ENCODE measurements around the gene PODXL2. TPM values are rescaled to one million over a fixed set of nuclear protein-coding genes. Genes with fewer than 3 reads are reported as not detected.

The PODXL2 gene
- total RNA-seq = 0.65 and 0.85 TPM in 2 replicates

GRCh38 chr3:127628788-127629466 lies at the start of gene PODXL2:
PODXL2 (plus strand) TSS chr3:127629185; CDS start chr3:127629220, 35 bp downstream.

GRCh38 chr3:127590593-127591465 lies 38.2 kb upstream of the PODXL2 start, which contains the start of gene TPRA1:
TPRA1 (minus strand) TSS chr3:127590733; CDS start chr3:127580146, 10,587 bp downstream.

GRCh38 chr3:127672429-127673190 lies 43.6 kb downstream of the PODXL2 start, which contains the start of gene ABTB1:
ABTB1 (plus strand) TSS chr3:127672952; CDS start chr3:127673026, 74 bp downstream.

Small RNAs within 50 kb of the gene (small RNA-seq; reads per million reads assigned to genes)
- gene MIR7976 = 2.9 reads per million, percentile 60 among the genes with 10 or more reads in this experiment

Other genes with a start within 250 kb of the PODXL2 start
- 31.8 and 34.5 TPM in 2 replicates for gene TPRA1, start 38.5 kb upstream of the PODXL2 start, total RNA-seq
- gene MCM2, start 30.8 kb upstream of the PODXL2 start, total RNA-seq = 13.6 and 16.6 TPM in 2 replicates
- gene ABTB1, start 43.8 kb downstream of the PODXL2 start, total RNA-seq = 7.9 and 11.8 TPM in 2 replicates
- gene MGLL, start 193.3 kb downstream of the PODXL2 start, total RNA-seq = 63.6 and 74.0 TPM in 2 replicates